GM23338 (cell line): ENCODE results near the gene BCAP31. TPM values are rescaled to one million over a fixed set of nuclear protein-coding genes. Genes with fewer than 3 reads are reported as not detected.

Experiments
- ATAC-seq: fragments of 200-7000 bp; cut with Tn5 transposase; 3 replicates; pipeline ENCODE4 v1.9.1; 2020
- DNase-seq: peaks from one replicate; pipeline ENCODE4 v3.0.0-alpha.2; 2015; ENCODE audit warnings: low spot score
- H2AFZ ChIP-seq: fragments of 200-600 bp; sonication (generic); 2 replicates; pipeline ENCODE4 v1.8.0; 2016; ENCODE audit warnings: antibody characterized with exemption, mild to moderate bottlenecking, moderate library complexity
- H3F3A ChIP-seq: fragments of 200-600 bp; sonication (generic); replicated peaks from 2 replicates; pipeline ENCODE4 v1.8.0; 2017; ENCODE audit warnings: antibody characterized with exemption, mixed run types, low read depth
- H3K27ac ChIP-seq: fragments of 200-600 bp; sonication (generic); 2 replicates; pipeline ENCODE4 v1.6.1; 2016; ENCODE audit warnings: low read depth
- H3K27me3 ChIP-seq: fragments of 200-600 bp; sonication (generic); 2 replicates; pipeline ENCODE4 v1.8.0; 2016; ENCODE audit warnings: mild to moderate bottlenecking, mixed run types, moderate library complexity; ENCODE audit not compliant: insufficient read depth
- H3K36me3 ChIP-seq: fragments of 200-600 bp; sonication (generic); 2 replicates; pipeline ENCODE4 v1.8.0; 2016; ENCODE audit warnings: mild to moderate bottlenecking; ENCODE audit not compliant: insufficient read depth
- H3K4me1 ChIP-seq: fragments of 200-600 bp; sonication (generic); 2 replicates; pipeline ENCODE4 v1.8.0; 2016; ENCODE audit warnings: mild to moderate bottlenecking, moderate library complexity; ENCODE audit not compliant: insufficient read depth
- H3K4me2 ChIP-seq: fragments of 200-600 bp; sonication (generic); 2 replicates; pipeline ENCODE4 v1.7.1; 2017; ENCODE audit warnings: mixed run types
- H3K4me3 ChIP-seq: fragments of 200-600 bp; sonication (generic); 2 replicates; pipeline ENCODE4 v1.6.1; 2016; ENCODE audit warnings: mixed run types
- H3K79me2 ChIP-seq: fragments of 200-600 bp; sonication (generic); replicated peaks from 2 replicates; pipeline ENCODE4 v1.8.0; 2017; ENCODE audit warnings: mild to moderate bottlenecking; ENCODE audit not compliant: insufficient read depth
- H3K9me2 ChIP-seq: fragments of 200-600 bp; sonication (generic); 2 replicates; pipeline ENCODE4 v1.8.0; 2017; ENCODE audit not compliant: insufficient read depth
- H4K20me1 ChIP-seq: fragments of 200-600 bp; sonication (generic); replicated peaks from 2 replicates; pipeline ENCODE4 v1.8.0; 2017; ENCODE audit warnings: mild to moderate bottlenecking; ENCODE audit not compliant: insufficient read depth
- H3K27ac Mint-ChIP-seq: 2 replicates; pipeline ENCODE4 v1.8.0; 2020; ENCODE audit warnings: inconsistent platforms, mild to moderate bottlenecking, moderate library complexity, mixed read lengths
- H3K27me3 Mint-ChIP-seq: 3 replicates; pipeline ENCODE4 v1.8.0; 2022; ENCODE audit warnings: low read depth, mild to moderate bottlenecking, moderate library complexity, mixed read lengths, inconsistent platforms; ENCODE audit not compliant: insufficient read depth, poor library complexity
- H3K36me3 Mint-ChIP-seq: 3 replicates; pipeline ENCODE4 v1.8.0; 2021; ENCODE audit warnings: low read depth, mild to moderate bottlenecking, inconsistent platforms, moderate library complexity, mixed read lengths
- H3K4me1 Mint-ChIP-seq: 3 replicates; pipeline ENCODE4 v1.8.0; 2020; ENCODE audit warnings: mild to moderate bottlenecking, inconsistent platforms, mixed read lengths
- H3K4me3 Mint-ChIP-seq: 3 replicates; pipeline ENCODE4 v1.8.0; 2021; ENCODE audit warnings: moderate library complexity, mild to moderate bottlenecking, inconsistent platforms, mixed read lengths
- H3K9me3 Mint-ChIP-seq: 3 replicates; pipeline ENCODE4 v1.8.0; 2020; ENCODE audit warnings: moderate library complexity, mild to moderate bottlenecking, inconsistent platforms, mixed read lengths
- CREB1 ChIP-seq: fragments of 250-450 bp; sonication (Bioruptor Pico); IDR thresholded peaks from 2 replicates; pipeline ENCODE4 v1.5.0; 2020; ENCODE audit warnings: low read depth, mild to moderate bottlenecking, moderate library complexity
- JUNB ChIP-seq: IDR thresholded peaks from one replicate; pipeline ENCODE4 v1.6.1; 2016; ENCODE audit warnings: antibody characterized with exemption; ENCODE audit not compliant: unreplicated experiment
- STAT1 ChIP-seq: IDR thresholded peaks from one replicate; pipeline ENCODE4 v1.6.1; 2016; ENCODE audit warnings: antibody characterized with exemption; ENCODE audit not compliant: unreplicated experiment
- polyA plus RNA-seq: library from polyadenylated mRNA; unstranded; fragments of >200 nt; fragmentation: Nextera tagmentation; extraction: Ambion mirVana; gene quantifications from 2 replicates; pipeline ENCODE4 v1.2.1, GENCODE V29; 2016
- total RNA-seq: library from RNA; depleted of rRNA; stranded (reverse); fragments of >200 nt; shearing (Covaris generic); gene quantifications from 2 replicates; pipeline ENCODE4 v1.2.3, GENCODE V29; 2014
- TF ChIP-seq, protein P1 (sequence below), 2 experiments: fragments of 200-600 bp in 1 of 2; sonication (generic) in 1 of 2; conservative IDR thresholded peaks; 2 replicates each; pipeline versions ENCODE4 v1.5.1 to v1.6.1; 2016 to 2017; ENCODE audit warnings: antibody characterized with exemption in 2 of 2, low read depth in 2 of 2, mild to moderate bottlenecking in 2 of 2, moderate library complexity in 1 of 2
- TF ChIP-seq, protein P2 (sequence below): fragments of 250-450 bp; sonication (Bioruptor Pico); IDR thresholded peaks from 2 replicates; pipeline ENCODE4 v1.5.0; 2020; ENCODE audit warnings: mild to moderate bottlenecking, moderate library complexity

Gene BCAP31
- total and polyA plus RNA-seq, 2 experiments from 2014 or later = 85.0 to 145 TPM

DNA sequence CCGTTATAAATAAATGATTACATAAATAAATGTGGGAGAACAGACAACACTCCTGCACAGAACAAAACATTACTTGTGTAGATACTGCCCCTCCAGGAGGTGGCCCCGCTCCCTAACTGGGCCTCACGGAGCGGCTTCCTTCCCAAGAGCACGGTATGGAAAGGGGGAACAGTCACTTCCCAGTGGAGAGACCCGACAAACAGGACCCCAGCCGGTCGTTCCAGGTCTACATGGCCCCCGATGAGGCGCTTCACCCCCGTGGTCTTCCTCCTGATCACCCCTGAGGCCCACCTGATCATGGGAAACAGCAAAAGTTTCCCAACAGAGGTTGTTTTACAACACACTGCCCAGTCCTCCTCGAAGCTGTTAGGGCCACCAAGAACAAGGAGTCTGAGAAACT is 43.0 kb downstream of the BCAP31 start:
- no peak overlapping the region for H3K4me3 Mint-ChIP-seq
- DNase-seq (no peak), ATAC-seq (no peak)
- no peaks in the 10 kb centered on the region for H3F3A ChIP-seq
- no peak overlapping the region for H3K27ac Mint-ChIP-seq
- TF ChIP-seq STAT1 = no peak
- TF ChIP-seq, protein P1, sequence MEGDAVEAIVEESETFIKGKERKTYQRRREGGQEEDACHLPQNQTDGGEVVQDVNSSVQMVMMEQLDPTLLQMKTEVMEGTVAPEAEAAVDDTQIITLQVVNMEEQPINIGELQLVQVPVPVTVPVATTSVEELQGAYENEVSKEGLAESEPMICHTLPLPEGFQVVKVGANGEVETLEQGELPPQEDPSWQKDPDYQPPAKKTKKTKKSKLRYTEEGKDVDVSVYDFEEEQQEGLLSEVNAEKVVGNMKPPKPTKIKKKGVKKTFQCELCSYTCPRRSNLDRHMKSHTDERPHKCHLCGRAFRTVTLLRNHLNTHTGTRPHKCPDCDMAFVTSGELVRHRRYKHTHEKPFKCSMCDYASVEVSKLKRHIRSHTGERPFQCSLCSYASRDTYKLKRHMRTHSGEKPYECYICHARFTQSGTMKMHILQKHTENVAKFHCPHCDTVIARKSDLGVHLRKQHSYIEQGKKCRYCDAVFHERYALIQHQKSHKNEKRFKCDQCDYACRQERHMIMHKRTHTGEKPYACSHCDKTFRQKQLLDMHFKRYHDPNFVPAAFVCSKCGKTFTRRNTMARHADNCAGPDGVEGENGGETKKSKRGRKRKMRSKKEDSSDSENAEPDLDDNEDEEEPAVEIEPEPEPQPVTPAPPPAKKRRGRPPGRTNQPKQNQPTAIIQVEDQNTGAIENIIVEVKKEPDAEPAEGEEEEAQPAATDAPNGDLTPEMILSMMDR (conservative IDR thresholded peaks at IDR 0.05; ENCODE audit: low read depth in 2 of 2) = peak; percentile 15 to 30; a peak in 2 of 4 replicates
- TF ChIP-seq, protein P2, sequence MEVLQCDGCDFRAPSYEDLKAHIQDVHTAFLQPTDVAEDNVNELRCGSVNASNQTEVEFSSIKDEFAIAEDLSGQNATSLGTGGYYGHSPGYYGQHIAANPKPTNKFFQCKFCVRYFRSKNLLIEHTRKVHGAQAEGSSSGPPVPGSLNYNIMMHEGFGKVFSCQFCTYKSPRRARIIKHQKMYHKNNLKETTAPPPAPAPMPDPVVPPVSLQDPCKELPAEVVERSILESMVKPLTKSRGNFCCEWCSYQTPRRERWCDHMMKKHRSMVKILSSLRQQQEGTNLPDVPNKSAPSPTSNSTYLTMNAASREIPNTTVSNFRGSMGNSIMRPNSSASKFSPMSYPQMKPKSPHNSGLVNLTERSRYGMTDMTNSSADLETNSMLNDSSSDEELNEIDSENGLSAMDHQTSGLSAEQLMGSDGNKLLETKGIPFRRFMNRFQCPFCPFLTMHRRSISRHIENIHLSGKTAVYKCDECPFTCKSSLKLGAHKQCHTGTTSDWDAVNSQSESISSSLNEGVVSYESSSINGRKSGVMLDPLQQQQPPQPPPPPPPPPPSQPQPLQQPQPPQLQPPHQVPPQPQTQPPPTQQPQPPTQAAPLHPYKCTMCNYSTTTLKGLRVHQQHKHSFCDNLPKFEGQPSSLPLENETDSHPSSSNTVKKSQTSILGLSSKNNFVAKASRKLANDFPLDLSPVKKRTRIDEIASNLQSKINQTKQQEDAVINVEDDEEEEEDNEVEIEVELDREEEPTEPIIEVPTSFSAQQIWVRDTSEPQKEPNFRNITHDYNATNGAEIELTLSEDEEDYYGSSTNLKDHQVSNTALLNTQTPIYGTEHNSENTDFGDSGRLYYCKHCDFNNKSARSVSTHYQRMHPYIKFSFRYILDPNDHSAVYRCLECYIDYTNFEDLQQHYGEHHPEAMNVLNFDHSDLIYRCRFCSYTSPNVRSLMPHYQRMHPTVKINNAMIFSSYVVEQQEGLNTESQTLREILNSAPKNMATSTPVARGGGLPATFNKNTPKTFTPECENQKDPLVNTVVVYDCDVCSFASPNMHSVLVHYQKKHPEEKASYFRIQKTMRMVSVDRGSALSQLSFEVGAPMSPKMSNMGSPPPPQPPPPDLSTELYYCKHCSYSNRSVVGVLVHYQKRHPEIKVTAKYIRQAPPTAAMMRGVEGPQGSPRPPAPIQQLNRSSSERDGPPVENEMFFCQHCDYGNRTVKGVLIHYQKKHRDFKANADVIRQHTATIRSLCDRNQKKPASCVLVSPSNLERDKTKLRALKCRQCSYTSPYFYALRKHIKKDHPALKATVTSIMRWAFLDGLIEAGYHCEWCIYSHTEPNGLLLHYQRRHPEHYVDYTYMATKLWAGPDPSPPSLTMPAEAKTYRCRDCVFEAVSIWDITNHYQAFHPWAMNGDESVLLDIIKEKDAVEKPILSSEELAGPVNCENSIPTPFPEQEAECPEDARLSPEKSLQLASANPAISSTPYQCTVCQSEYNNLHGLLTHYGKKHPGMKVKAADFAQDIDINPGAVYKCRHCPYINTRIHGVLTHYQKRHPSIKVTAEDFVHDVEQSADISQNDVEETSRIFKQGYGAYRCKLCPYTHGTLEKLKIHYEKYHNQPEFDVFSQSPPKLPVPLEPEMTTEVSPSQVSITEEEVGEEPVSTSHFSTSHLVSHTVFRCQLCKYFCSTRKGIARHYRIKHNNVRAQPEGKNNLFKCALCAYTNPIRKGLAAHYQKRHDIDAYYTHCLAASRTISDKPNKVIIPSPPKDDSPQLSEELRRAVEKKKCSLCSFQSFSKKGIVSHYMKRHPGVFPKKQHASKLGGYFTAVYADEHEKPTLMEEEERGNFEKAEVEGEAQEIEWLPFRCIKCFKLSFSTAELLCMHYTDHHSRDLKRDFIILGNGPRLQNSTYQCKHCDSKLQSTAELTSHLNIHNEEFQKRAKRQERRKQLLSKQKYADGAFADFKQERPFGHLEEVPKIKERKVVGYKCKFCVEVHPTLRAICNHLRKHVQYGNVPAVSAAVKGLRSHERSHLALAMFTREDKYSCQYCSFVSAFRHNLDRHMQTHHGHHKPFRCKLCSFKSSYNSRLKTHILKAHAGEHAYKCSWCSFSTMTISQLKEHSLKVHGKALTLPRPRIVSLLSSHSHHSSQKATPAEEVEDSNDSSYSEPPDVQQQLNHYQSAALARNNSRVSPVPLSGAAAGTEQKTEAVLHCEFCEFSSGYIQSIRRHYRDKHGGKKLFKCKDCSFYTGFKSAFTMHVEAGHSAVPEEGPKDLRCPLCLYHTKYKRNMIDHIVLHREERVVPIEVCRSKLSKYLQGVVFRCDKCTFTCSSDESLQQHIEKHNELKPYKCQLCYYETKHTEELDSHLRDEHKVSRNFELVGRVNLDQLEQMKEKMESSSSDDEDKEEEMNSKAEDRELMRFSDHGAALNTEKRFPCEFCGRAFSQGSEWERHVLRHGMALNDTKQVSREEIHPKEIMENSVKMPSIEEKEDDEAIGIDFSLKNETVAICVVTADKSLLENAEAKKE (CRISPR knock-in tag) = no peak
- no peak for TF ChIP-seq JUNB
- TF ChIP-seq CREB1 (CRISPR knock-in tag) = no peak
- peaks cover 13% of the 10 kb centered on the region; the same call in 2 of the 3 replicates for H3K36me3 Mint-ChIP-seq
- H3K27ac ChIP-seq = no peak overlapping the region
- H3K4me1 ChIP-seq = peaks cover 3% of the 10 kb centered on the region; the same call in 1 of the 2 replicates
- no peaks in the 10 kb centered on the region for H3K27me3 ChIP-seq
- peaks cover 17% of the 10 kb centered on the region for H3K9me3 Mint-ChIP-seq
- H3K36me3 ChIP-seq = no peaks in the 10 kb centered on the region
- peaks cover 10% of the 10 kb centered on the region for H3K4me1 Mint-ChIP-seq
- H2AFZ ChIP-seq = no peak overlapping the region
- no peak overlapping the region for H3K4me2 ChIP-seq
- H3K9me2 ChIP-seq = no peaks in the 10 kb centered on the region
- H4K20me1 ChIP-seq = no peaks in the 10 kb centered on the region
- H3K27me3 Mint-ChIP-seq = peaks cover 5% of the 10 kb centered on the region
- no peaks in the 10 kb centered on the region for H3K79me2 ChIP-seq
- no peak overlapping the region for H3K4me3 ChIP-seq
